Testis (tissue), 3 donors: ENCODE results near the gene COL6A2. TPM values are rescaled to one million over a fixed set of nuclear protein-coding genes. Genes with fewer than 3 reads are reported as not detected.
"Not testable (repeated sequence)": the region's sequence is repeated elsewhere in the genome, so short reads cannot be mapped to it uniquely, and the experiment has no call there.

Source experiments
- DNase-seq: peaks from one replicate; pipeline ENCODE4 v3.0.0-alpha.2; 2019
- H3K27ac ChIP-seq, 2 donors: fragments of 200-600 bp; sonication (generic); one replicate each; pipeline ENCODE4 v1.5.1; 2019
- H3K27me3 ChIP-seq: fragments of 200-600 bp; sonication (generic); one replicate; pipeline ENCODE4 v1.5.1; 2019
- H3K36me3 ChIP-seq: fragments of 200-600 bp; sonication (generic); one replicate; pipeline ENCODE4 v1.5.1; 2017; ENCODE audit warnings: low read depth; ENCODE audit errors: missing control alignments
- H3K4me1 ChIP-seq: fragments of 200-600 bp; sonication (generic); one replicate; pipeline ENCODE4 v1.5.1; 2019
- H3K4me3 ChIP-seq, 2 donors: fragments of 200-600 bp; sonication (generic); one replicate each; pipeline ENCODE4 v1.5.1; 2017 to 2019
- H3K9me3 ChIP-seq: fragments of 200-600 bp; sonication (generic); one replicate; pipeline ENCODE4 v1.5.1; 2017
- CTCF ChIP-seq, 3 experiments: fragments of 450-650 bp in 2 of 3; fragments of 200-600 bp in 1 of 3; sonication (generic) in 1 of 3; IDR thresholded peaks; one replicate each; pipeline ENCODE4 v1.5.1; 2016 to 2019; ENCODE audit warnings: antibody characterized with exemption in 3 of 3, mild to moderate bottlenecking in 2 of 3, moderate library complexity in 1 of 3
- POLR2A ChIP-seq: fragments of 450-650 bp; IDR thresholded peaks from one replicate; pipeline ENCODE4 v1.6.1; 2017; ENCODE audit warnings: antibody characterized with exemption, mild to moderate bottlenecking, moderate library complexity
- WGBS, 2 donors: methylation state at CpG; one replicate each; pipeline ENCODE4 v1.1.5; 2018; 5-methylcytosine and 5-hydroxymethylcytosine counted together
- intact Hi-C: fragments of 100-400 bp; cut with DNase I; formaldehyde crosslinking; loops from one replicate; pipeline ENCODE4 v1.15.1; 2023; ENCODE audit warnings: low total_unique reads
- polyA plus RNA-seq: library from polyadenylated mRNA; stranded (reverse); fragments of 350-450 nt; fragmentation: Illumina TruSeq; extraction: RNeasy Lipid Tissue Mini Kit (QIAGEN cat#74804); gene quantifications from one replicate; pipeline ENCODE4 v1.2.3, GENCODE V29; 2014; ENCODE audit warnings: low read depth, low replicate concordance; ENCODE audit not compliant: insufficient read depth
- total RNA-seq, 2 donors: library from RNA; depleted of rRNA; stranded (reverse); fragments of >200 nt; gene quantifications; one replicate each; pipeline ENCODE4 v1.2.3, GENCODE V29; 2016

The COL6A2 gene
- total and polyA plus RNA-seq, 3 donors from 2014 or later = 192 to 362 (median 236) TPM

GRCh38 chr21:46084709-46085108 is 13.2 kb upstream of the COL6A2 start:
- intact Hi-C loops = no loop called here
- no peak for DNase-seq
- Histone ChIP-seq H3K27me3 (no peaks in the 10 kb centered on the region), H3K9me3 (no peaks in the 10 kb centered on the region), H3K36me3 (no peaks in the 10 kb centered on the region), H3K4me3 (no peak overlapping the region), H3K4me1 (peaks cover 6% of the 10 kb centered on the region), H3K27ac (no peak overlapping the region)
- 87 to 91% methylated on average over 7 to 10 of the region's 10 CpGs for WGBS, 2 donors
- TF ChIP-seq CTCF (IDR thresholded peaks at IDR 0.05) (no peak), POLR2A (no peak)

DNA sequence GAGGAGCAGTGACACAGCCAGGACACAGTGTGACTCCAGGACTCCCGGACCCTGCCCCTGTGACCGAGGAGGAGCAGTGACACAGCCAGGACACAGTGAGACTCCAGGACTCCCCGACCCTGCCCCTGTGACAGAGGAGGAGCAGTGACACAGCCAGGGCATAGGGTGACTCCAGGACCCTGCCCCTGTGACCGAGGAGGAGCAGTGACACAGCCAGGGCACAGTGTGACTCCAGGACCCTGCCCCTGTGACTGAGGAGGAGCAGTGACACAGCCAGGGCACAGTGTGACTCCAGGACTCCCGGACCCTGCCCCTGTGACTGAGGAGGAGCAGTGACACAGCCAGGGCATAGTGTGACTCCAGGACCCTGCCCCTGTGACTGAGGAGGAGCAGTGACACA is 12.7 kb upstream of the COL6A2 start:
- DNase-seq, H3K4me1 ChIP-seq, H3K4me3 ChIP-seq, H3K36me3 ChIP-seq, H3K27me3 ChIP-seq, H3K9me3 ChIP-seq, H3K27ac ChIP-seq, intact Hi-C loops: not testable (repeated sequence)
- WGBS, 2 donors = 87% methylated on average over 3 of the region's 5 CpGs; no CpG with 5 or more reads in 1 of the 2 donors

DNA sequence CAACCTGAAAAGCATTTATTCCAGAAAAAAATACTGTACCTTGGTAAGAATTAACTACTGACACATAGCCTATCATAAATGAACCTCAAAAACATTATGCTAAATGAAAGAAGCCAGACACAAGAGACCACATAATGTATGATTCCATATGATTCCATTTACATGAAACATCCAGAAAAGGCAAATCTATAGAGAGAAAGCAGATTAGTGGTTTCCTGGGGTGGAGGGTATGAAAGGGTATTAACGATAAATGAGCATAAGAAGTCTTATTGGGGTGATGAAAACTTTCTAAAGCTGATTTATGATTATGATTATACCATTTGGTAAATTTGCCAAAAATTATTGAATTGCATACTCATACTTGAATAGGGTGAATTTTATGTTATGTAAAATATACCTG is 10.3 kb upstream of the COL6A2 start:
- H3K9me3 ChIP-seq = no peaks in the 10 kb centered on the region
- WGBS, 2 donors = 93% methylated on average over 1 of the region's 1 CpG
- DNase-seq = no peak
- no peaks in the 10 kb centered on the region for H3K27me3 ChIP-seq
- H3K36me3 ChIP-seq = no peaks in the 10 kb centered on the region
- no peak overlapping the region for H3K4me3 ChIP-seq
- intact Hi-C loops = no loop called here
- H3K27ac ChIP-seq = no peak overlapping the region
- no peak for TF ChIP-seq CTCF (IDR thresholded peaks at IDR 0.05)
- no peak for TF ChIP-seq POLR2A
- no peaks in the 10 kb centered on the region for H3K4me1 ChIP-seq

DNA sequence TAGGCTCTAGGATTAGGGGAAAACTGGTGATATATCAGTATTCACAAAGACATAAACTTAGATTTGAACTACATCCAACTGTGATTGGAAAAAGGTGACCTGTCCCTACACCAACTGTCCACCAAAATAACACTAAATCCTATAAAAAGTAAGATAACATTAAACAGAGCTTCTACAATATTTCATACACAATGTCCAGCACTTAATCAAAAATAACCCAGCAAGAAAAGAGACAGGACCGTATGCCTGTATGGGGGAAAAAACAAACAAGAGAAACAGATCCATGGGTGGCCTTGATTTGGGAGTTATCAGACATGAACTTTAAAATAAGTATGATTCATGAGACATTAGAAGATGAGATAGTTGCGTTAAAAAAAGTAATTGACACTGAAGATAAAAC is 9.7 kb upstream of the COL6A2 start:
- Histone ChIP-seq H3K9me3 (no peaks in the 10 kb centered on the region), H3K4me3 (no peak overlapping the region), H3K27ac (no peak overlapping the region), H3K27me3 (no peaks in the 10 kb centered on the region), H3K36me3 (no peaks in the 10 kb centered on the region), H3K4me1 (no peaks in the 10 kb centered on the region)
- no peak for TF ChIP-seq POLR2A
- no peak for TF ChIP-seq CTCF (IDR thresholded peaks at IDR 0.05)
- no peak for DNase-seq
- 84 to 85% methylated on average over 2 of the region's 2 CpGs for WGBS, 2 donors
- intact Hi-C loops = no loop called here

GRCh38 chr21:46089285-46089684 is 8.6 kb upstream of the COL6A2 start:
- no peaks in the 10 kb centered on the region for H3K36me3 ChIP-seq
- TF ChIP-seq CTCF (IDR thresholded peaks at IDR 0.05) (no peak), POLR2A (no peak)
- intact Hi-C loops = no loop called here
- H3K27ac ChIP-seq = no peak overlapping the region
- no peaks in the 10 kb centered on the region for H3K27me3 ChIP-seq
- H3K4me1 ChIP-seq = no peaks in the 10 kb centered on the region
- no peaks in the 10 kb centered on the region for H3K9me3 ChIP-seq
- no peak for DNase-seq
- no peak overlapping the region for H3K4me3 ChIP-seq
- 79 to 82% methylated on average over 5 of the region's 5 CpGs for WGBS, 2 donors
